Stimulated activated CD4-positive, alpha-beta T cell treated with anti-CD3 and anti-CD28 coated beads, Interleukin-4, amount 100 ng/mL, for 48 hours (primary cell): Measurements from ENCODE around the gene SCAP.
A peak's percentile ranks its signal among the peaks of the same experiment; 100 is the strongest.
"Not testable (repeated sequence)": the region's sequence is repeated elsewhere in the genome, so short reads cannot be mapped to it uniquely, and the experiment has no call there.

ENCODE experiments used
- DNase-seq, 2 donors: peaks; one replicate each; pipeline ENCODE4 v3.0.0-alpha.2; 2020; ENCODE audit warnings: low read depth in 2 of 2

Gene SCAP

GRCh38 chr3:47475570-47476329, at the start of gene SCAP:
SCAP (minus strand) TSS chr3:47475941; CDS start chr3:47442993, 32,948 bp downstream.
- peak; percentile 94 to 95 for DNase-seq

GRCh38 chr3:47523310-47524073, 47.8 kb upstream of the SCAP start:
- DNase-seq = no peak

GRCh38 chr3:47522082-47522987, 46.6 kb upstream of the SCAP start:
- DNase-seq = peak; percentile 66 to 72

GRCh38 chr3:47520756-47521155, 45.0 kb upstream of the SCAP start:
- no peak for DNase-seq

- DNase-seq = no peak
Observed at GRCh38 chr3:47517937-47518336, 42.2 kb upstream of the SCAP start.

GRCh38 chr3:47515864-47516319, 40.2 kb upstream of the SCAP start:
- DNase-seq = no peak

GRCh38 chr3:47515100-47515499, 39.4 kb upstream of the SCAP start:
- no peak for DNase-seq

GRCh38 chr3:47513125-47513929, 37.6 kb upstream of the SCAP start, which contains the start of gene ELP6:
ELP6 (minus strand) TSS chr3:47513712; CDS start chr3:47513590, 122 bp downstream.
- DNase-seq = peak; percentile 97

- peak in 1 of 2 donors; percentile 25 for DNase-seq
Observed at GRCh38 chr3:47512416-47513124, 36.8 kb upstream of the SCAP start.

- DNase-seq = not testable (repeated sequence)
Observed at GRCh38 chr3:47505267-47505666, 29.5 kb upstream of the SCAP start.

- DNase-seq = no peak
Observed at GRCh38 chr3:47504113-47504512, 28.4 kb upstream of the SCAP start.

- DNase-seq = no peak
Observed at GRCh38 chr3:47503033-47503432, 27.3 kb upstream of the SCAP start.

GRCh38 chr3:47496892-47497291, 21.2 kb upstream of the SCAP start:
- DNase-seq = no peak

GRCh38 chr3:47495886-47496285, 20.1 kb upstream of the SCAP start:
- no peak for DNase-seq

- no peak for DNase-seq
Observed at GRCh38 chr3:47495111-47495510, 19.4 kb upstream of the SCAP start.

GRCh38 chr3:47491777-47492176, 16.0 kb upstream of the SCAP start:
- DNase-seq = no peak

- no peak for DNase-seq
Observed at GRCh38 chr3:47491186-47491585, 15.4 kb upstream of the SCAP start.

- no peak for DNase-seq
Observed at GRCh38 chr3:47487265-47487664, 11.5 kb upstream of the SCAP start.

- DNase-seq = no peak
Observed at GRCh38 chr3:47485812-47486211, 10.1 kb upstream of the SCAP start.

- DNase-seq = no peak
Observed at GRCh38 chr3:47482366-47482765, 6.6 kb upstream of the SCAP start.
